NCI-H1436 treated with DMSO at 0.1 percent for 48 hours (cell line): ENCODE data around the gene OR52I2.

ENCODE experiments used
- DNase-seq: peaks from one replicate; lab custom pipeline; 2025; lab: John Stamatoyannopoulos, UW

The OR52I2 gene

DNA sequence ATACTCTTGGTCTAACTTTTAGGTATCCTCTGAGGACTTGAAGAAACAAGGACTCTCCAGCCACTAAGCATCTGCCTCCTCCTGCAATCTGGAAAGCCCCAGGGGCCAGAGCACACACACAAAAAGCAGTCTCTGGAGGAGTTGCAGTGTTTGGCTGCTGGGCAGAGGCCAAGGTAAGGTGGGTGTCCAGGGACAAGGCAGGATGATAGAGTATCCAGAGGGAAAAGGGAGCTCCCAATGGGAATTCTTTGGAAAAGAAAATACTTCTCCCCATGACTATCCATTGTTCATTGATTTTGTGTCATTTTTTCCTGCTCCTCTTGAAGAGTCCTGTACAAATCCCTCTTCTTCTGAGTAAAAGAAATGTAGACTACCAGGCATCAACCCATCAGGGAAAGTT, at the start of gene OR52I2:
Gene OR52I2, plus strand, starts transcription at position 301 of the 400 bp plus-strand sequence.
- no peak for DNase-seq

DNA sequence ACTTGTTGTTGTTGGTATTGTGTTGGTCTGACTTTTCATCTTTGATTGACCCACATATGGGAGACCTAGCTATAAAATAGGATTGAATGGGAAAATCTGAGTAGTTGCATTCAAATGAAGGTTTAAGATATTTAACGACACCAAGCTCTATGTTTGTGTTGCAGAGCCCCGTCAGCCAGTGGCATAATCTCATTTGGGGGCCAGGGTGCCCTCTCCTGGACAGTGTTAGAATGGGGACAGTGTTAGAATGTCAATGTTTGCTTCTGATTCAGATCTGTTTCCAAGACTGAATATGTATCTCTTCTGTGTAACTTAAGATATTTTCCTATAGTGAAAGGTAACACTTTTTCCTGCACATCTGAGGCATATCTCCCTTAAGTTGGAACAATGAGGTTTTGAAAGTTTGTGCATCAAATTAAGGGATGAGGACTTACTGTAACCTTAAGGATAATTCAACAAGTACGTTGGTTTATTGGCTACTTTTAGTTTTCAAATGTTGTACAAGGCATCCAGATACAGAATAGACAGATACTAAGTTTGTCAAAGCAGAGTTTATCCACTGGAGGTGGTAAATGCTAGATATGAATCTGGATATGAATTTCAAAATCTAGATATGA, 41.8 kb upstream of the OR52I2 start:
- DNase-seq, result no peak

DNA sequence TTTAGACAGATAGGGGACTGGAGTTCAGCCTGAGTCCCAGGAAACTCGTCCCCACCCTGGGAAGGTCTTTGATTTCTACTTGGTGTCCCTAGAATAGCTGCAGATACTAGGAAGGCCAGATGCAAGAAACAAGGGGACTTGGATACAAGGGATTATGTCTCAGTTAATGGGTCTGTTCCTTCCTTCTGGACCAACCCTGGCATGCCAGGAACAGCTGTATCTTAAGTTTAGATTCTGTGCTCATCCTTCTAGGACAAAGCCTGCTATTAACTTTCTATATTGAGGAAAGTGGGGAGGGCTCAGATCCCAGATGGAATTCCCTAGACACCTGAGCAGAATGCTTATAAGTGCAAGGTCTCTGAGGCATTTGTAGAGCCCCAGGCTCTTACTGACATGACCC, 40.5 kb upstream of the OR52I2 start:
- no peak for DNase-seq

DNA sequence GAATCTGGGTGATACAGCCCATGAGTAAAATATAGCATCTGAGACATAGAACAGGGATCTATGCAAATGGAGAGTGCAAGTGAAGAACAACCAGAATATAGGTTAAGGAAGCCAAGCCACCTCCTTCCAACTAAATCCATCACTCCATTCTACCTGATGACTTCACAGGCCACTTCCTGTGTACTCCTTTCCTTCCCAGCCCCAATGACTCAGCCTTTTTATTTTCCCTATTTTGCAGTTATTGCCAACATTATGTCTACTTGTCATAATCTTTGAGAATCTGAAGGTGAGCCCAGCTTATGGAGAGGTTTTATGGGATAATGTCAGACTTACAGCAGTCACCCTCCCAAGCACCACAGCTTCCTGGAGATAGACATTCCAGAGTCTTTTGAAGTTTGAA, 38.0 kb upstream of the OR52I2 start:
- no peak for DNase-seq

DNA sequence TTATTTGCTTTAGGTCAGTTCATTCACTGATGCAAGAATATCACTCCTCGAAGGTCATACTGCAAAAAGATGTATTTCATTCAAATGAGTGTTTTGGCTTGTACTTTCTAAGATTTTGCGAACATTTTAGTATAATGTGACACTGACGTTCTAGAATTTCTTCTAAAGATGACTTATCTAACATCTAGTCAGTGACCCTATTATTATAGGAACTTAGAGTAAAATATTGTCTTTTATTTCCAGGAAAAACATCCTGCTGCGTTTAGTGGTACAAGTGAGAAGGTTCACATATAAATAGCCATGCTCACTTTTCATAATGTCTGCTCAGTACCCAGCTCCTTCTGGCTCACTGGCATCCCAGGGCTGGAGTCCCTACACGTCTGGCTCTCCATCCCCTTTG, 36.7 kb upstream of the OR52I2 start, which contains the start of gene OR52M1:
Gene OR52M1, plus strand, starts transcription at position 301 of the 400 bp plus-strand sequence. Its CDS starts 0 bp downstream, at position 301.
- DNase-seq, result no peak

DNA sequence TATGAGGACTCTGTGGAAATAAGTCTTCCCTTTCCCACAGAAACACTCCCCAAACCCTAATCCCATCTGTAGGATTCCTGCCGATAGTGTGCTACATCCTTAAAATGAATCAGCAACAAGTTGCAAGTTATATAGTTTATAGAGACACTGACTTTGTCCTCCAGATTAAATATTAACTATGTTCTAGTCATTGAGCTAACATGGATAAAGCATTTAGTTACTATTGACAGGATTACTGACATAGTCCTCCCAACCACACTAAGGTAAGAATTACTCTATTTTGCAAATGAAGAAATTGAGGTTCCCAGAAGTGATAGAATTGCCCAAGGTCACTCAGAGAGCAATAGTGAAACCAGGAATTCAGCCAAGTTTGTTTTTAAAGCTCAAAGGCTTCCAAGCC, 34.7 kb upstream of the OR52I2 start:
- DNase-seq, result no peak

DNA sequence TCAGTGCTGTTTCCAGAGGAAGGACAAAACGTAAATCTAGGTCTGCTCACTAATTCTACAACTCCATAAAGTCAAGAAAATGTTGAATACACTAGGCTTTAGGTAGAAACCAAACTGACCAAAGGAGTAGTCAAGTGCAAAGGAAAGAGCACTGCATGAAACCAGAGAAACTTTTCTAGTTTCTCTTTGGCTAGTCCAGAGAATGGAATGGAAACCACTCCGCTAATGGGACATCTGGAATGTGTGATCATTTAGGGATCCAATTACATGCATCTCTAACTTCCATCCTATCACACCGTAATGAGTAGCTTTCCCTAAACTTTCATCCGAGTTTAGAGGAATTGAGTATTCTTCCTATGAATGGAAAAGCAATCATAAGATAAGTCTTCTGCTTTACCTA, 34.1 kb upstream of the OR52I2 start:
- DNase-seq, result no peak

DNA sequence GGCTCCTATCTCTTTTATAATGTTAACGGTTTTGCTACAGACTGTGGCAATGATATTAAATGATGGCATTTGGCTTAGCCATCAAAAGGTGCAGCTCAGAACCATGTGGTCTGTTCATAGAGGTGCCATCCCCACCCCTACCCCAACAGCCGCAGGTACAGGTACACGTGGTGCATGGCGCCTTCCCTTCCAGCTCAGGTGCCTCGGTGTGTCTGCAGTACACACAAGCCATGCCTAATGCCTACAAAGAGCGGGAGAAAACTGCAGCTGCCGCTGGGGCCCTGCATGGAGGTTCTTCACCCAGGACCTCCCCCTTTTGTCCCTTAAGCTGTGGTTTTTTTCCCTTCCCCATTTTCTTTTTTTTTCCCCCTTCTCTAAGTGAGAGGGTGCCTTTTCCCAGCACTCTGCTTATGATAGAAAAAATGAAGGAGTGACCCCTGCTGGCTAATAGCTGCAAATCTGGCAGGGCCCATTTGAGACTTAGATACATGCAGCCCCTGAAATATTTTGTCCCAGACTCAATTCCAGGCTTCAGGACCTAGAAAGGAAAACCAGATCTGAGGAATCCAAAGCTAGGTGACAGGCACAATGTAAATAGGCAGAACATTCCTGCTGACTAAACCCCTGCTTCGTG, 30.1 kb upstream of the OR52I2 start:
- no peak for DNase-seq

DNA sequence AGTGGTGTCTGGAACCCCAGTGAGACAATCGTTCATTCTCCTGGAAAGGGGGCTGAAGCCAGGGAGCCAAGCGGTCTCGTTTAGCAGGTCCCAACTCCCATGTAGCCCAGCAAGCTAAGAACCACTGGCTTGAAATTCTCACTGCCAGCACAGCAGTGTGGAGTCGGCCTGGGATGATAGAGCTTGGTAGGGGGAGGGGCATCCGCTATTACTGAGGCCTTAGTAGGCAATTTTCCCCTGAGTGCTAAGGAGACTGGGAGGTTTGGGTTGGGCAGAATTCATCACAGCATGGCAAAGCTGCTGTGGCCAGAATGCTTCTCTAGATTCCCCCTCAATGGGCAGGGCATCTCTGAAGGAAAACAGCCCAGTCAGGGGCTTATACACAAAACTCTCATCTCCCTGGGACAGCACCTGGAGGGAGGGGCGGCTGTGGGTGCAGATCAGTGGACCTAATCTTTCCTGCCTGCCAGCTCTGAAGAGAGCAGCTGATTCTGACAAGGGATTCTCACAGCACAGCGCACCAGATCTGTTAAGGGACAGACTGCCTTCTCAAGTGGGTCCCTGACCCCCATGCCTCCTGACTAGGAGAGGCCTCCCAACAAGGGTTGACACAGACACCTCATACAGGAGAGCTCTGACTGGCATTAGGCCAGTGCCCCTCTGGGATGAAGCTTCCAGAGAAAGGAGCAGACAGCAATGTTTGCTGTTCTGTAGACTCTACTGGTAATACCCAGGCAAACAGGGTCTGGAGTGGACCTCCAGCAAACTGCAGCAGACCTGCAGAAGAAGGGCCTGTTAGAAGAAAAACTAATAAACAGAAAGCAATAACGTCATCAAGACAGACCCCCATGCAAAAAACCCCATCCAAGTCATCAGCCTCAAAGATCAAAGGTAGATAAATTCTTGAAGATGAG, 21.8 kb upstream of the OR52I2 start:
- DNase-seq, result no peak

DNA sequence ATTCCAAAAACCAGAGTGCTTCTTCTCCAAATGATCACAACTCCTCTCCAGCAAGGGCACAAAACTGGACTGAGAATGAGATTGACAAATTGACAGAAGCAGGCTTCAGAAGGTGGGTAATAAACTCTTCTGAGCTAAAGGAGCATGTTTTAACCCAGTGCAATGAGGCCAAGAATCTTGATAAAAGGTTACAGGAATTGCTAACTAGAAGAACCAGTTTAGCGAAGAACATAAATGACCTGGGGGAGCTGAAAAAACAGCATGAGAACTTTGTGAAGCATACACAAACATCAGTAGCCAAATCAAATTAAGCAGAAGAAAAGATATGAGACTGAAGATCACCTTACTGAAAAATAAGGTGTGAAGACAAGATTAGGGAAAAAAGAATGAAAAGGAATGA, 21.1 kb upstream of the OR52I2 start:
- DNase-seq, result no peak

DNA sequence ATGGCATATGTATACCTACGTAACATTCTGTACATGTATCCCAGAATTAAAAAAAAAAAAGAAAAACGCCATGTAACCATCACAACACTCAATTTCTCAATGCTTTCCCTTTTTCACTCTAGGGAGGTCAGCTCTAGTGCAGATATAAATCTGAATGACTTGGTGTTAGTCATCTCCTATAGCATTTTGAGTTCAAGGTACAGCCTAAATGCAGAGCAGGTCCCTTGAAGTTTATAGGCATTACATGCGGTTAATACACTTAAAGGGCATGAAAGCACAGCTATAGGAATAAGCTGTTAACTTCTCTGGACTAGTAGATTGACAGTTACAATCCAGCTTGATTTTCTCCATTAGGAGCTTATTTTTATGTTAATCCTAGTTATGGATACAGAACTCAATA, 16.2 kb upstream of the OR52I2 start:
- DNase-seq, result no peak

DNA sequence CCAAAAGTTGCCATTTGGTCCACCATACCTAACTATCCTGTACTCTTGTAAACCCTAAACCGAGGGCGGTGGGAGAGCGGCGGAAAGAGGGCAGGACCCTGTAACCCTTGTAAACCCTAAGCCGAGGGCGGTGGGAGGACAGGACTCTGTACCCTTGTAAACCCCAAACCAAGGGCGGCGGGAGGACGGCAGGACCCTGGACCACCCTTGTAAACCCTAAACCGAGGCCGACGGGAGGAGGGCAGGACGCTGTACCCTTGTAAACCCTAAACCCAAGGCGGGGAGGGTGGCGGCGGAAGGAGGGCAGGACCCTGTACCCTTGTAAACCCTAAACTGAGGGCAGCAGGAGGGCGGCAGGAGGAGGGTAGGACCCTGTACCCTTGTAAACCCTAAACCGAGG, 12.5 kb upstream of the OR52I2 start:
- DNase-seq, result no peak

DNA sequence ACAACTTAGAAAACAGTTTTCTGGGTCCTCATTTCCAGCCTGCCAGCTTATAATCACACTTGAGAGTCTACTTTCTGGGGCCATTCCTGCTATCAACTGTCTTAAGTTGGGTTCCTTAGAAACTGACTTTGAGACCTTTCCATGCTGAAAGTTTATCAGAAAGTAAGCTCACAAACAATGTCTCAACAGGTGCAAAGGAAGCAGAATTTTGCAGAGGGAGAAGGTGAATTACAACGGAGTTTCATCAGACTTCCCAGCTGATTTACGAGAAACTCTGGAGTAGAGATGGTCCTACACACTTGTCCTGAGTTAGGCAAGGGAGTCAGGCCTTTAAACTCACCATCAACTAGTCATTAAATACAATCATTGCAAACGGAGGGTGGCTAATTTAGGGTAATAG, 4.7 kb upstream of the OR52I2 start:
- DNase-seq, result no peak

DNA sequence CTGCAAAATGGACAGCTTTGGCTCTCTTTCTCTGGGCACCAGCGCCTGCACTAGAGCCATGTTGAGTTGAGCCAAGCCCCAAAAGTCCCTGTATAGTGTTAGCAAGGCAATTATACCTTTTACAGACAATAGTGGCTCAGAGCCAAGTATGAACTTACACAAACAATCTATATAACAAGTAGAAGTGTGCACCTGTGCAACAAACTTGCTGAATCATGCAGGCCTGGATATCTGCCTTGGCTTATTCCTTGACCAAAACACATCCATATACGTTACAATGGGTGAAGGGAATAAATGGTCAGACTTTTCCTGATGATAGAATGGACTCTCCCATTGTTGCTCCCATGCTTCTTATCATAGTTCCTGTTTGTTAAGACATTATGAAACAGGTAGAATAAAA, 3.8 kb upstream of the OR52I2 start:
- DNase-seq, result no peak

DNA sequence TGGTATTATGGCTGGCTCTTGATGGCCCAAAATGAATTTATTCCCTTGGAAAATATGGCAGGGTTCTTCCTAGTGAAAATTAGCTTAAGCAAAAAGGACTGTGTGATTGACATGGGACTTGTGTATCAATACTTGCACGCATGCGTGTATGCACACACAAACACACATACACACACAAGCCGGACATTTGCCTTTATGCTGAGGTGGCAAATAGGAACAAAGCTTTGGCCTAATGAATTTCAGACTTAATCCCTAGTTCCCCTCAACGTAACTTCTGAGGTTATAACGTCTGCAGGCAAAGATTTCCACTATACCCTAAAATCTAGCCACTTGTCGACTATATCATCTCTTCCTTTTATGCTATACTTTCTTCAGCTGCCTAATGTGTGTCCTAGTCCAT, 2.9 kb upstream of the OR52I2 start:
- DNase-seq, result no peak

DNA sequence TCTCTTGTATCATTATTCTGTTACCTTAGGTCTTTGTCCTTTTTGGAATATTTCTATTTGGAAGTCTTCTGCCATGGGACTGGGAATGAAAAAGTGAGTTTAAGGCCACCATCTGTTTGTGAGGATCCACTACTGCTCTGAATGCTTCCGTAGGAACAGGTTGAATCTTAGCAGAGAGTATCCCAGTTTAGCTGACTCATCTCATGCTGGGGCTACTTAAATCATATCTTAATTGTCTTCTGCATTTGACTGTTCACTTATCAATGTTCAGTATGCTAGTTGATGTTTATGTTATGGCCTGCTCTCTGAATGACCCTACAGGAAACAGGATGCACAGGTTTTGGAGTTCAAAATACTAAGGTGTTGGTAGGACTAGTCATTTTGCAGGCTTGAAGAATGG, 1.4 kb upstream of the OR52I2 start:
- DNase-seq, result no peak

DNA sequence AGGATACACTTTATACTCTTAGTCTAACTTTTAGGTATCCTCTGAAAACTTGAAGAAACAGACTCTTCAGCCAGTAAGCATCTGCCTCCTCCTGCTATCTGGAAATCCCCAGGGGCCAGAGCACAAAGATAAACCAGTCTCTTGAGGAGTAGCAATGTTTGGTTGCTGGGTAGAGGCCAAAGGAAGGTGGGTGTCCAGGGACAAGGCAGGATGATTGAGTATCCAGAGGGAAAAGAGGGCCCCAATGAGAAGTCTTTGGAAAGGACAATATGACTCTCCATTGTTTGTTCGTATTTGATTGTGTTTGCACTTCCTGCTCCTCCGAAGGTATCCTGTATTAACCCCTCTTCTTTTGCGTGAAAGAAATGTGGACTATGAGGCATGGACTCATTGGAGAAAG, 7.5 kb downstream of the OR52I2 start:
- no peak for DNase-seq

DNA sequence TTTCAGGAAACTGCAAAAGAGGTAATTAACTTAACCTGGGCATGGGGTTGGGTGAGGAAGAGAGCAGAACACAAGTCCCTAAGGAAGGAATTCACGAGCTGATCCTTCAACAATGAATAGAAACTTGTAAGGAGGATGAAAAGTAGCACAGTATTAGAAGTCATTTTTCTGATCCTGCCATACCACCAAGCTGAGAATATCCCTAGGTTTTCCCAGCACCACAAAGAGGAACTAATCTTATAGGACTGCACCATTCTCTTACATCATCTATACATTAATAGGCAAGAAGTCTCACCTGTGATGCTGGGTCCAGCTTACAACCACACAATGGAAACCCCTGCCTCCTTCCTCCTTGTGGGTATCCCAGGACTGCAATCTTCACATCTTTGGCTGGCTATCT, 12.2 kb downstream of the OR52I2 start, which contains the start of gene OR52I1:
Gene OR52I1, plus strand, starts transcription at position 301 of the 400 bp plus-strand sequence. Its CDS starts 0 bp downstream, at position 301.
- no peak for DNase-seq

DNA sequence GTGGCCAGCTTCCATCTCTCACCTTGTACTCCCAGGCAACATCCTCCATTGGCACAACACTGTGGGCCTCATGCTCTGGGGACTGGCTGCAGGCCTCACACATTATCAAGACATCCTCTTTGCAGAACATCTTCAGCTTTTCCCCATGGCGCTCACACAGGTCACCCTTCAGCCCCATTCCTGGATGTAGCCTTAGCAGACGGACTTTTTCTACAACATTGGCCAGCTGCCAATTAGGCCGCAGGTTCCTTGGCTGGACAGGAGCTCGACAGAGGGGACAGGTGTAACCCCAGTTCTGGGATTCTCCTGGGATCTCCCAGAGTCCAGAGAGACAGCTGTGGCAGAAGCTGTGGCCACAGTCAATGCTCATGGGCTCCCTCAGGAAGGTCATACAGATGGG, 23.5 kb downstream of the OR52I2 start:
- DNase-seq, result no peak

DNA sequence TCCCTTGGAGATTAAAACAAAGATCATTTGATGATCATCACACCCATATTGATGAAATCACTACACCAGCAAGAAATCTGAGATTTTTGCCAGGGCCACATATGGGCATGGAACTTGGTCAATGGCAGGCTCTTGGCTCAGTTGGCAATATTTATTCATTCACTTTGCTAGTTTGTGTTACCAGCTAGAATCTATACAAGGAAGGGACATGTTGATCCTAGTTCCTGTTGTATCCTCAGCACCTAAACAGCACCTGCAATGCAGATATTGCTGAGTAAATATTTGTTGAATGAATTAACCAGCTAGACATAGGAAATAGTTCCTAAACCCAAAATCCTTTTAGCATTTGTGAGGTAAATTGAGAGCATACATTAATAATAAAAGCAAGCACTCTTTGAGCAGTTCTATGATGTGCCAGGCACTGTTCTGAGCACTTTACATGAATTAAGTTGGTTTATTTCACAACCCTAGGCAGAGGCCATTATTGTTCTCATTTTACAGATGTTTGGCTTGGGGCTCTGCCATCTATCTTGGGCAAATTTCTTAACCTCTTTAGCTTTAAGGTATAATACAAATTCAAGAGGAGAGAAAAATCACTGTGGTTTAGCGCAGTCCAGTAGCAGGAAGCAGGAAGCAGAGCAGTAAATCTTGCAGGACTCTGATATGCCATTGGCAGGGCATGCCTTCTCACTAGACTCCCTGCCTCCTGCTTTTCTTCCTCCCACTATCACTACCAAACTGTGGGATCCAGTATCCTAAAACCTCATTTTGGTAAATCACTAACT, 24.9 kb downstream of the OR52I2 start:
- DNase-seq, result no peak

DNA sequence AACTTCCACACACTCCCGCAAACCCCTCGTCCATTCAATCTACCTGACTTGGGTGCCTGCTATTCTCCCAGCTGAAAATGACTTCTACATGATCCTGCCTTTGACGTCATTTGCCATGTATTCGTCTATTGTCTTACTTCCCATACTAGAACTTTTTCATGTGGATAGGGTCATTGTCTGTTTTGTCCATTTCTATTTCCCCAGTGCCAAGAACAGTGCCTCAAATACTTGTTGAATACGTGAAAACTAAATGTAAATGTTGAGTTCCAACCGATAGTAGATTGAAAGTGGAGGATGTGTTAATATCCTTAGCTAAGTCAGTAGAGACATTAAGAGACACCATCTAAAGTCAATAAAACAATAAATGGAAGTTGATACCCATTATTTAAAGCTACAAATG, 25.6 kb downstream of the OR52I2 start:
- DNase-seq, result no peak
